HEK293T (cell line): ENCODE measurements around the gene DGKD.

ENCODE experiments used
- CTCF ChIA-PET: fragments of 350-600 bp; formaldehyde crosslinking; extraction: SDS; loops from one replicate; lab custom pipeline; 2021; ENCODE audit warnings: antibody characterized with exemption, inconsistent platforms; lab: Yijun Ruan, JAX
- POLR2A ChIA-PET: fragments of 350-600 bp; formaldehyde crosslinking; extraction: SDS; loops from one replicate; lab custom pipeline; 2020; ENCODE audit warnings: antibody characterized with exemption, inconsistent platforms; lab: Yijun Ruan, JAX
- DNase-seq: peaks from one replicate; pipeline ENCODE4 v3.0.0; 2012; ENCODE audit warnings: mixed read lengths; ENCODE audit errors: extremely low spot score
- ARNT ChIP-seq: fragments of 450-650 bp; IDR thresholded peaks from 2 replicates; pipeline ENCODE4 v1.6.1; 2017; ENCODE audit warnings: mild to moderate bottlenecking
- BHLHE40 ChIP-seq: fragments of 450-650 bp; IDR thresholded peaks from 2 replicates; pipeline ENCODE4 v1.6.1; 2016; ENCODE audit warnings: mild to moderate bottlenecking, moderate library complexity, borderline replicate concordance
- CTBP1 ChIP-seq: fragments of 450-650 bp; IDR thresholded peaks from 2 replicates; pipeline ENCODE4 v1.6.1; 2016; ENCODE audit warnings: borderline replicate concordance
- ELF4 ChIP-seq: fragments of 450-650 bp; IDR thresholded peaks from 2 replicates; pipeline ENCODE4 v1.6.1; 2017; ENCODE audit warnings: antibody characterized with exemption
- FOXA1 ChIP-seq: fragments of 450-650 bp; IDR thresholded peaks from 2 replicates; pipeline ENCODE4 v1.6.1; 2016; ENCODE audit warnings: mild to moderate bottlenecking
- FOXK2 ChIP-seq: fragments of 450-650 bp; IDR thresholded peaks from 2 replicates; pipeline ENCODE4 v1.6.1; 2016; ENCODE audit warnings: mild to moderate bottlenecking
- FOXM1 ChIP-seq: fragments of 450-650 bp; IDR thresholded peaks from 2 replicates; pipeline ENCODE4 v1.6.1; 2017; ENCODE audit warnings: mild to moderate bottlenecking, borderline replicate concordance
- HDGF ChIP-seq: fragments of 450-650 bp; IDR thresholded peaks from 2 replicates; pipeline ENCODE4 v1.6.1; 2017; ENCODE audit warnings: antibody characterized with exemption, borderline replicate concordance
- L3MBTL2 ChIP-seq: fragments of 450-650 bp; conservative IDR thresholded peaks from 2 replicates; pipeline ENCODE4 v1.6.1; 2016; ENCODE audit warnings: mild to moderate bottlenecking
- LEF1 ChIP-seq: fragments of 450-650 bp; IDR thresholded peaks from 2 replicates; pipeline ENCODE4 v1.6.1; 2017; ENCODE audit warnings: mild to moderate bottlenecking, borderline replicate concordance
- NFRKB ChIP-seq: fragments of 450-650 bp; IDR thresholded peaks from 2 replicates; pipeline ENCODE4 v1.6.1; 2016; ENCODE audit warnings: mild to moderate bottlenecking, moderate library complexity
- SP1 ChIP-seq: fragments of 450-650 bp; IDR thresholded peaks from 2 replicates; pipeline ENCODE4 v1.6.1; 2017
- SUZ12 ChIP-seq: fragments of 450-650 bp; IDR thresholded peaks from 2 replicates; pipeline ENCODE4 v1.6.1; 2016; ENCODE audit warnings: mild to moderate bottlenecking
- TARDBP ChIP-seq: fragments of 450-650 bp; IDR thresholded peaks from 2 replicates; pipeline ENCODE4 v1.6.1; 2016
- ZNF384 ChIP-seq: fragments of 450-650 bp; IDR thresholded peaks from 2 replicates; pipeline ENCODE4 v1.6.1; 2016
- TF ChIP-seq, protein P1 (sequence below): fragments of 450-650 bp; IDR thresholded peaks from 2 replicates; pipeline ENCODE4 v1.6.1; 2016

DGKD gene

GRCh38 chr2:233385489-233386044, 31.3 kb downstream of the DGKD start:
- no peak for DNase-seq
- ChIA-PET CTCF (no interaction called here), POLR2A (no interaction called here)
- no peak for TF ChIP-seq L3MBTL2
- TF ChIP-seq FOXK2, result no peak
- TF ChIP-seq SUZ12, result no peak
- TF ChIP-seq FOXA1, result no peak

GRCh38 chr2:233386382-233387041, 32.2 kb downstream of the DGKD start:
- no peak for DNase-seq
- CTCF ChIA-PET, result no interaction called here
- TF ChIP-seq FOXA1 (no peak), NFRKB (no peak), SUZ12 (no peak), SP1 (no peak), L3MBTL2 (no peak), ELF4 (no peak), FOXM1 (no peak), HDGF (no peak), LEF1 (no peak), ZNF384 (no peak), ARNT (no peak), TARDBP (no peak), BHLHE40 (no peak), FOXK2 (no peak), CTBP1 (no peak)
- TF ChIP-seq, protein P1, sequence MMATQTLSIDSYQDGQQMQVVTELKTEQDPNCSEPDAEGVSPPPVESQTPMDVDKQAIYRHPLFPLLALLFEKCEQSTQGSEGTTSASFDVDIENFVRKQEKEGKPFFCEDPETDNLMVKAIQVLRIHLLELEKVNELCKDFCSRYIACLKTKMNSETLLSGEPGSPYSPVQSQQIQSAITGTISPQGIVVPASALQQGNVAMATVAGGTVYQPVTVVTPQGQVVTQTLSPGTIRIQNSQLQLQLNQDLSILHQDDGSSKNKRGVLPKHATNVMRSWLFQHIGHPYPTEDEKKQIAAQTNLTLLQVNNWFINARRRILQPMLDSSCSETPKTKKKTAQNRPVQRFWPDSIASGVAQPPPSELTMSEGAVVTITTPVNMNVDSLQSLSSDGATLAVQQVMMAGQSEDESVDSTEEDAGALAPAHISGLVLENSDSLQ, result no peak
- POLR2A ChIA-PET, result no interaction called here

DNA sequence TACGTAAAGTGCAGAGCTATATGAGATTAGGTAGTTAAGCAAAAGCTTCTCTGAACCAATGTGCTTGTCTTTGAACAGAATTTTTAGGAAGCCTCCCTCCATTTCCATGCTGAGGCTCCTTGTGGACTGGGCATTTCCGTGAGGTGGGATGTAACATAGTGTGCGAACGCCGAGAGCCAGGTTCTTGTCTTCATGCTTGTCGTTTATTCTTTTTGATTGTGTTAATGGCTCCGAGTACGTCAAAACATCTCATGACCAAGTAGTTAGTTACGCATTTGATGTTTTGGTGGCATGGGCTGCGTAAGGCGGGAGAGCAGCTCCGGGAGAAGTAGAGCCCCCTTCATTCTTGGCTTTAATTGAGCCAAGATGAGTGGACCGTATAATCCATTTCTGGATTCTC, 32.9 kb downstream of the DGKD start:
- CTCF ChIA-PET, result no interaction called here
- no peak for TF ChIP-seq BHLHE40
- TF ChIP-seq FOXM1, result no peak
- TF ChIP-seq ZNF384, result no peak
- no peak for TF ChIP-seq CTBP1
- no peak for TF ChIP-seq ARNT
- no peak for TF ChIP-seq L3MBTL2
- TF ChIP-seq TARDBP, result no peak
- no peak for TF ChIP-seq SUZ12
- TF ChIP-seq HDGF, result no peak
- no peak for TF ChIP-seq LEF1
- no peak for TF ChIP-seq SP1
- TF ChIP-seq, protein P1, result no peak
- TF ChIP-seq FOXK2, result no peak
- TF ChIP-seq ELF4, result no peak
- no peak for TF ChIP-seq NFRKB
- TF ChIP-seq FOXA1, result no peak
- DNase-seq, result no peak
- POLR2A ChIA-PET, result no interaction called here

DNA sequence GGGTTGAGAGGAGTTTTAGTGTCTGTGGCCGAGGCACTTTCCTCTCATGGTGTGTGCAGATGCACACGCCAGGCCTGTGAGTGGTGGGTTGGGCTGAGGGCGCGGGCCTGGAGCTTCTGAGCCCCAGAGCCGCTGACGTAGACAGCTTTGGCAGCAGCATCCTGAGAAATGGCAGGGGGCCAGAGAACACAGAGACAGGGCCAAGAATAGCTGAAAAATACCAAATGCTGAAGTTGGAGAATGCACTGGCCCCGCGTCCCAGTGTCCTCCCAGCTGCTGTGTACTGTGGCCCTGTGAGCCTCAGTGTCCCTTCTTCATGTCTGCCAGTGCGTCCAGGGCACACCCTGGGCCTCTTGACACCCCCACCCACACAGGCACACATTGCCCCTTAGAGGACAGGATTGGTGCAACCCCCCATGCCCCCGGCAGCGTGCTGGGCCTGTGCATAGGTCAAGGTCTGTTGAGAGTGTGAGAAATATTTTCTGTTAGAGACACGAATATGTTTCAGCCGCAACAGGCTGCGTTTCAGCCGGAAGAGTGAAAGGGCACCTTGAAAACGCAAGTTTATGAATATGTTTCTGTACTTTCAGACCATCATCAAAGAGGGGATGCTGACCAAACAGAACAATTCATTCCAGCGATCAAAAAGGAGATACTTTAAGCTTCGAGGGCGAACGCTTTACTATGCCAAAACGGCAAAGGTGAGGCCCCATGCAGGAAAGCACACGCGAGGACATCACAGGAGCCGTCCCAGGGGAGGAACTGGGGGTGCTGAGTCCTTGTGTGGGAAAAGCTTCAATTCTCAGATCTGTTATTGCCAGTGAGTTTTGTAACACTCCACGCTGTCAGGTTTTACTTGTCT, 33.6 kb downstream of the DGKD start:
- TF ChIP-seq SUZ12, result no peak
- TF ChIP-seq FOXK2, result no peak
- TF ChIP-seq, protein P1, result no peak
- no peak for TF ChIP-seq FOXM1
- no peak for TF ChIP-seq ELF4
- no peak for TF ChIP-seq SP1
- TF ChIP-seq ARNT, result no peak
- no peak for TF ChIP-seq LEF1
- TF ChIP-seq NFRKB, result no peak
- TF ChIP-seq FOXA1, result no peak
- TF ChIP-seq HDGF, result no peak
- TF ChIP-seq BHLHE40, result no peak
- no peak for TF ChIP-seq L3MBTL2
- TF ChIP-seq CTBP1, result no peak
- no peak for TF ChIP-seq TARDBP
- ChIA-PET CTCF (no interaction called here), POLR2A (no interaction called here)
- DNase-seq, result no peak

DNA sequence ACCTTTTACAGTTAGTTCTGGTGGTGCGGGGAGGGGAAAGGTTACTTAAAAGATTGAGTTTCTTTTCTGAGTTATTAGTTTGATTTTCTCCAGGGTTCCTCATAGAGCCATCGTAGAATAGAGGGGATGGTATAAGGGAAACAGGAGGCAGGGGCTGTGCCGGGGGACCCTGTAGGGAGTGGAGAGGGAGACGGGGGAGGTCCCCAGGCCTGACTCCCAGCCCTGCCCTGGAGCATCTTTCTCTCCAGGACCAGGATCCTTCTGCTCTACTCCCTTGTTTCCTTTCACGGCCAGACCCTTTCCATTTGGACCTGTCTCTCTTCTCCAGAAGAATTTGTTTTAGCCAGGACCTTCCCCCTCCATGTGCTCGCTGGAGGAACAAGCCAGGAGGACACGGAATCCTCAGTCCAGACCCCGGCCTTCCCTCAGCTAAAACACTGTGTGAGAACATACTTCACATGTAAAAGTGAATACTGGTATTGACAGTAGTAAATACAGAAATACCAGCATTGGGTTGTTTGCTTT, 35.4 kb downstream of the DGKD start:
- POLR2A ChIA-PET, result no interaction called here
- no peak for TF ChIP-seq HDGF
- TF ChIP-seq SUZ12, result no peak
- TF ChIP-seq ZNF384, result no peak
- no peak for TF ChIP-seq ARNT
- no peak for TF ChIP-seq BHLHE40
- no peak for TF ChIP-seq CTBP1
- no peak for TF ChIP-seq FOXM1
- TF ChIP-seq ELF4, result no peak
- TF ChIP-seq NFRKB, result no peak
- TF ChIP-seq, protein P1, result no peak
- no peak for TF ChIP-seq FOXK2
- TF ChIP-seq L3MBTL2, result no peak
- TF ChIP-seq LEF1, result no peak
- no peak for TF ChIP-seq FOXA1
- TF ChIP-seq TARDBP, result no peak
- no peak for TF ChIP-seq SP1
- DNase-seq, result no peak
- CTCF ChIA-PET, result no interaction called here
